Esophagus muscularis mucosa (tissue), 3 donors: ENCODE data around the gene GPR153.

Source experiments
- EP300 ChIP-seq: sonication (generic); formaldehyde crosslinking; IDR thresholded peaks from one replicate; pipeline ENCODE4 v1.6.1; 2017; ENCODE audit warnings: antibody characterized with exemption
- POLR2A ChIP-seq: fragments of 450-650 bp; IDR thresholded peaks from one replicate; pipeline ENCODE4 v1.6.1; 2017; ENCODE audit warnings: antibody characterized with exemption, moderate library complexity, mild to moderate bottlenecking, low read depth
- POLR2AphosphoS5 ChIP-seq, 2 donors: sonication (generic); formaldehyde crosslinking; IDR thresholded peaks; one replicate each; pipeline ENCODE4 v1.6.1; 2017; ENCODE audit warnings: antibody characterized with exemption in 2 of 2

DNA sequence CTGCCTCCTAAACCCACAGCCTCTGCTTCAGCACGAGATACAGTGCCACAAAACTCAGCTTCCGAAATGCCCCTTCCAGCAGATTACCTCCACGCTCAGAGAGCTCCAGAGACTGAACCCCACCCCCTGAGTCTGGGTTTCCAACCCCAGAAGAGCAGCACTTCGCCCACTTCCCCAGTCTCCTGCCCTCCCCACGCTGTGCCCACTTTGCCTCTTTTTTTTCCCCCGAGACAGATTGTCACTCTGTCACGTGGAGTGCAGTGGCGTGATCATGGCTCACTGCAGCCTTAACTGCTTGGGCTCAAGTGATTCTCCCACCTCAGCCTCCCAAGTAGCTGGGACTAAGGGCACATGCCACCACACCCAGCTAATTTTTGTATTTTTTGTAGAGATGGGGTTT lies 35.2 kb downstream of the GPR153 start:
- no peak for TF ChIP-seq EP300
- TF ChIP-seq POLR2AphosphoS5 (IDR thresholded peaks at IDR 0.05): no peak
- no peak for TF ChIP-seq POLR2A
